OCI-LY3 (cell line): ENCODE results near the gene C17orf67.

Experiments used
- H2AFZ ChIP-seq: fragments of 200-600, 300-600 bp; shearing (Covaris generic); 2 replicates; pipeline ENCODE4 v1.6.0; 2014; ENCODE audit warnings: antibody characterized with exemption, low read depth, low read length
- H3K27ac ChIP-seq: fragments of 200-600, 300-600 bp; sonication (generic); 2 replicates; pipeline ENCODE4 v1.5.1; 2014; ENCODE audit warnings: mild to moderate bottlenecking, low read length, moderate library complexity, mixed read lengths
- H3K27me3 ChIP-seq: fragments of 200-600, 300-600 bp; sonication (generic); 2 replicates; pipeline ENCODE4 v1.6.1; 2014; ENCODE audit warnings: low read depth, low read length, mixed read lengths
- H3K36me3 ChIP-seq: fragments of 200-600, 300-600 bp; sonication (generic); replicated peaks from 2 replicates; pipeline ENCODE3; 2014; ENCODE audit warnings: low read depth, low read length, mixed read lengths
- H3K4me1 ChIP-seq: fragments of 300-600, 200-600 bp; sonication (generic); 2 replicates; pipeline ENCODE4 v1.6.1; 2014; ENCODE audit warnings: low read length, mixed read lengths
- H3K4me2 ChIP-seq: fragments of 200-600, 300-600 bp; sonication (generic); 2 replicates; pipeline ENCODE4 v1.6.1; 2014; ENCODE audit warnings: low read length, mixed read lengths
- H3K4me3 ChIP-seq: fragments of 300-600, 200-600 bp; sonication (generic); 2 replicates; pipeline ENCODE4 v1.5.1; 2014; ENCODE audit warnings: antibody characterized with exemption, mild to moderate bottlenecking, low read length, moderate library complexity
- H3K79me2 ChIP-seq: fragments of 300-600, 200-600 bp; shearing (Covaris generic); 2 replicates; pipeline ENCODE4 v1.6.1; 2014; ENCODE audit warnings: mild to moderate bottlenecking, low read length, mixed read lengths
- H3K9ac ChIP-seq: fragments of 300-600, 200-600 bp; shearing (Covaris generic); 2 replicates; pipeline ENCODE4 v1.6.0; 2014; ENCODE audit warnings: mild to moderate bottlenecking, low read length, moderate library complexity
- H3K9me3 ChIP-seq: fragments of 200-600, 300-600 bp; shearing (Covaris generic); 2 replicates; pipeline ENCODE4 v1.6.1; 2014; ENCODE audit warnings: low read length, mixed read lengths; ENCODE audit not compliant: insufficient read depth
- H4K20me1 ChIP-seq: fragments of 200-600, 300-600 bp; sonication (generic); 2 replicates; pipeline ENCODE4 v1.6.1; 2016; ENCODE audit warnings: low read length, mixed read lengths; ENCODE audit not compliant: insufficient read depth
- EZH2phosphoT487 ChIP-seq: fragments of 200-600 bp; shearing (Covaris generic); IDR thresholded peaks from 2 replicates; pipeline ENCODE4 v1.6.1; 2018; ENCODE audit warnings: antibody characterized with exemption, mixed run types, low read depth
- TF ChIP-seq, protein P1 (sequence below): fragments of 200-600, 300-600 bp; sonication (generic); IDR thresholded peaks from 2 replicates; pipeline ENCODE4 v1.5.1; 2014; ENCODE audit warnings: antibody characterized with exemption, low read length, low read depth

Gene C17orf67

DNA sequence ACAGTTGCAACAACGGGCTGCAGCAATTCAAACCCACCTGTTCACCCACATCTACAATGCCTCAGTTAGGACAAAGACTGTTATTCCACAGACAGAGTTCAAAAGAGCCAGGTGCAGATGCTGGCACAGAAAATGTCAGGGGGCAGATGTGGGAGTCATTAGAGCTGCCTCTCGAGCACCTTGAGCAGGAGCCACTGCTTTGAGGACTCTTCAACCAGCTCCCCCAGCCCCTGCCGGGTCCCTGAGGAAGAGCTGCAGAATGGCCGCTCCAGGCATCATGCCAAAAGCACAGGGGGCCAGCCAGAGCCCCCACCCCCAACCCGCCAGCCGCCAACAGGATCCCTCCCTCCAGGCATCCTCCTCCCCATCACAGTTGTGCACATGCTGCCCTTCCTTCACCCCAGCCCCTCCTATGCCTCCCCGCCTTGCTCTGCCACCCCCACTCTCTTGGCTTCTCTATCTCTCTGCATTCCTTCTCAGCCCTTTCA, 20.8 kb downstream of the C17orf67 start:
- H2AFZ ChIP-seq = no peak overlapping the region
- no peaks in the 10 kb centered on the region for H3K79me2 ChIP-seq
- no peaks in the 10 kb centered on the region for H3K36me3 ChIP-seq
- no peak overlapping the region for H3K9ac ChIP-seq
- H3K9me3 ChIP-seq = no peaks in the 10 kb centered on the region
- H4K20me1 ChIP-seq = no peaks in the 10 kb centered on the region
- no peaks in the 10 kb centered on the region for H3K4me1 ChIP-seq
- no peaks in the 10 kb centered on the region for H3K27me3 ChIP-seq
- no peak overlapping the region for H3K4me2 ChIP-seq
- no peak overlapping the region for H3K4me3 ChIP-seq
- no peak overlapping the region for H3K27ac ChIP-seq
- TF ChIP-seq, protein P1, sequence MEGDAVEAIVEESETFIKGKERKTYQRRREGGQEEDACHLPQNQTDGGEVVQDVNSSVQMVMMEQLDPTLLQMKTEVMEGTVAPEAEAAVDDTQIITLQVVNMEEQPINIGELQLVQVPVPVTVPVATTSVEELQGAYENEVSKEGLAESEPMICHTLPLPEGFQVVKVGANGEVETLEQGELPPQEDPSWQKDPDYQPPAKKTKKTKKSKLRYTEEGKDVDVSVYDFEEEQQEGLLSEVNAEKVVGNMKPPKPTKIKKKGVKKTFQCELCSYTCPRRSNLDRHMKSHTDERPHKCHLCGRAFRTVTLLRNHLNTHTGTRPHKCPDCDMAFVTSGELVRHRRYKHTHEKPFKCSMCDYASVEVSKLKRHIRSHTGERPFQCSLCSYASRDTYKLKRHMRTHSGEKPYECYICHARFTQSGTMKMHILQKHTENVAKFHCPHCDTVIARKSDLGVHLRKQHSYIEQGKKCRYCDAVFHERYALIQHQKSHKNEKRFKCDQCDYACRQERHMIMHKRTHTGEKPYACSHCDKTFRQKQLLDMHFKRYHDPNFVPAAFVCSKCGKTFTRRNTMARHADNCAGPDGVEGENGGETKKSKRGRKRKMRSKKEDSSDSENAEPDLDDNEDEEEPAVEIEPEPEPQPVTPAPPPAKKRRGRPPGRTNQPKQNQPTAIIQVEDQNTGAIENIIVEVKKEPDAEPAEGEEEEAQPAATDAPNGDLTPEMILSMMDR = no peak

DNA sequence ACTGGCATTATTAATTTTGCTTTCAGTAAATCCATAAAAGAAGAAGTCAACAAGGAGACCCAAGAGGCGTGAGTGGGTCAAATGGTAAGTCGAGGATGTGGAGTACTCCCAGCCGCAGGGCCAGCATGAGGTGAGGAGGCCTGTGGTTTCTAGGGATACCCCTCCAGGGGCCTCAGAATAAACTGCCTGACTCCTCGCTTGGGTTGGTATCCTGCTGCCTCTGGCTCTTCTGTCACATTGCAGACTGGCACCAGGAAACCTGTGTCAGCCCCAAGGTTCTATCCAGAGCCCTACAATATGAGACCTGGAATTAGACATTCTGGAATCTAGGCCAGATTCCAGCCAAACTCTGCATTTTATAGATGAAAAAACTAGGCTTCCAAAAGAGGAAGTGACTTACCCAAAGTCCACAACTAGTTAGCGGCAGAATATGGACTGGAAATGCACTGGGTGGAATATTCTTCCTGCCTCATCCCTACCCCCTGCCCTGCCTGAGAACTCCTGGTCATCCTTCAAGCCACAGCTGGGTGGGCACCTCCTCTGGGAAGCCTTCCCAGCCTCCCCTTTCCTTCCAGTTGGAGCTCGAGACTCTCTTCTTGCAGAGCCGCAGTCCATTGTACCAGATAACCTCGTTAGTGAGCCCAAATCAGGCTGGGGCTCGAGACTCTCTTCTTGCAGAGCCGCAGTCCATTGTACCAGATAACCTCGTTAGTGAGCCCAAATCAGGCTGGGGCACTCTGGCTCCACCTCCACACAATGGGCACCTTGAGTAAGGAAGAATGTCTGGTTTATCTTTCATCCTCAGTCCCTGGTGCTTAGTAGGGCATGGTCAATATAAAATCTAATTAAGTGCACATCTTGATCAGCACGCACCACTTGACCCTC, 22.6 kb downstream of the C17orf67 start:
- Histone ChIP-seq H3K9ac (no peak overlapping the region), H3K36me3 (no peaks in the 10 kb centered on the region), H4K20me1 (no peaks in the 10 kb centered on the region), H3K27me3 (no peaks in the 10 kb centered on the region), H2AFZ (no peak overlapping the region), H3K4me2 (no peak overlapping the region), H3K79me2 (no peaks in the 10 kb centered on the region), H3K9me3 (no peaks in the 10 kb centered on the region), H3K4me1 (no peaks in the 10 kb centered on the region), H3K27ac (no peak overlapping the region), H3K4me3 (no peak overlapping the region)
- TF ChIP-seq EZH2phosphoT487 = no peak
- TF ChIP-seq, protein P1 = no peak

DNA sequence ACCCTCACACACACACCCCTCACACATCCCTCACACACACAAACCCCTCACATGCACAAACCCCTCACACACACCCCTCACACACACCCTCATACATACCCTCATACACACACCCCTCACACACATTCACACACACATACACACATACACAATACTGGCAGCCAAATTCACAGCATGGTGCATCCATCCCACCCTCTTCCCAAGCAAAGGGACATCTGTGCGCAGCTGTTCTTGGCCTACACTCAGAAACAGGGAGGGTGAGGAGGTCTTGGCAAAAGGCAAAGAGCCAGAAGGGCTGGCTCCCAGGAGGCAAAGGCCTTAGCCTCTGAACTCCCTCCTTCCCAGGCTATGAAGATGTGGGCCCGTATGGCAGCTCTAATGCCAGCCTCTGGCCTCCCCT, 23.4 kb downstream of the C17orf67 start:
- no peaks in the 10 kb centered on the region for H3K79me2 ChIP-seq
- no peak overlapping the region for H3K4me3 ChIP-seq
- TF ChIP-seq EZH2phosphoT487 = no peak
- TF ChIP-seq, protein P1 = no peak
- H3K4me2 ChIP-seq = no peak overlapping the region
- no peak overlapping the region for H2AFZ ChIP-seq
- no peak overlapping the region for H3K27ac ChIP-seq
- no peaks in the 10 kb centered on the region for H3K9me3 ChIP-seq
- no peaks in the 10 kb centered on the region for H3K4me1 ChIP-seq
- no peaks in the 10 kb centered on the region for H4K20me1 ChIP-seq
- no peak overlapping the region for H3K9ac ChIP-seq
- H3K36me3 ChIP-seq = no peaks in the 10 kb centered on the region
- H3K27me3 ChIP-seq = no peaks in the 10 kb centered on the region

DNA sequence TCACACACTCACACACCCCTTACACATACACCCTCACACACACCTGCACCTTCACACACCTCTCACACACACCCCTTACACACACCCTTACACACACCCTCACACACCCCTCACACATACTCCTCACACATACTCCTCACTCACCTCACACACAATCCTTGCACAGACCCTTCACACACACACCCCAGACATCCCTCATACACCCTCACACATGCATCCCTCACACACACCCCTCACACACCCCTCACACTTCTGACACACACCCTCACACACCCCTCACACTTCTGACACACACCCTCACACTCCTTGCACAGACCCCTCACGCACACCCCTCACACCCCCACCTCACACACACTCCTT, 23.9 kb downstream of the C17orf67 start:
- H3K9ac ChIP-seq = no peak overlapping the region
- TF ChIP-seq, protein P1 = no peak
- no peak for TF ChIP-seq EZH2phosphoT487
- no peak overlapping the region for H2AFZ ChIP-seq
- no peaks in the 10 kb centered on the region for H4K20me1 ChIP-seq
- no peak overlapping the region for H3K27ac ChIP-seq
- no peaks in the 10 kb centered on the region for H3K27me3 ChIP-seq
- no peaks in the 10 kb centered on the region for H3K9me3 ChIP-seq
- no peaks in the 10 kb centered on the region for H3K79me2 ChIP-seq
- H3K4me1 ChIP-seq = no peaks in the 10 kb centered on the region
- no peak overlapping the region for H3K4me2 ChIP-seq
- no peak overlapping the region for H3K4me3 ChIP-seq
- no peaks in the 10 kb centered on the region for H3K36me3 ChIP-seq
